Neuronal stem cell (in vitro differentiated cells): ENCODE results near the gene PPP1R7.
A peak's percentile ranks its signal among the peaks of the same experiment; 100 is the strongest.

Source experiments
- DNase-seq: peaks from one replicate; pipeline ENCODE4 v3.0.0-alpha.2; 2013; ENCODE audit warnings: low spot score
- H2AFZ ChIP-seq: one replicate; pipeline ENCODE4 v1.6.1; 2013; ENCODE audit warnings: mild to moderate bottlenecking, low read length, inconsistent platforms
- H2AK5ac ChIP-seq: 2 replicates; pipeline ENCODE4 v1.6.1; 2013; ENCODE audit warnings: low read depth, mild to moderate bottlenecking, inconsistent platforms, low read length, moderate library complexity, mixed read lengths
- H2BK120ac ChIP-seq: 2 replicates; pipeline ENCODE4 v1.6.1; 2013; ENCODE audit warnings: low read depth, mild to moderate bottlenecking, inconsistent platforms, low read length, moderate library complexity, mixed read lengths
- H2BK12ac ChIP-seq: one replicate; pipeline ENCODE4 v1.6.1; 2013; ENCODE audit warnings: low read length, inconsistent platforms
- H2BK15ac ChIP-seq: 2 replicates; pipeline ENCODE4 v1.6.1; 2013; ENCODE audit warnings: mild to moderate bottlenecking, low read length, inconsistent platforms, mixed read lengths
- H2BK5ac ChIP-seq: one replicate; pipeline ENCODE4 v1.6.1; 2013; ENCODE audit warnings: inconsistent platforms, mild to moderate bottlenecking, low read length, moderate library complexity
- H3K14ac ChIP-seq: one replicate; pipeline ENCODE4 v1.6.1; 2013; ENCODE audit warnings: low read length, inconsistent platforms
- H3K18ac ChIP-seq: 2 replicates; pipeline ENCODE4 v1.6.1; 2013; ENCODE audit warnings: low read length, inconsistent platforms
- H3K23ac ChIP-seq: 2 replicates; pipeline ENCODE4 v1.6.1; 2013; ENCODE audit warnings: low read depth, mild to moderate bottlenecking, mixed read lengths, low read length, inconsistent platforms; ENCODE audit not compliant: poor library complexity
- H3K27ac ChIP-seq: replicated peaks from 3 replicates; pipeline ENCODE4 v1.5.1; 2013; ENCODE audit warnings: low read length, inconsistent platforms
- H3K27me3 ChIP-seq, 3 experiments: 2 replicates each; pipeline ENCODE4 v1.6.1; 2013; ENCODE audit warnings: low read length in 3 of 3, mild to moderate bottlenecking in 2 of 3, inconsistent platforms in 1 of 3, low read depth in 1 of 3, mixed read lengths in 1 of 3, moderate library complexity in 1 of 3; ENCODE audit not compliant: control insufficient read depth in 3 of 3, insufficient read depth in 3 of 3
- H3K36me3 ChIP-seq, 2 donors: replicated peaks in 1 of 2; 2 replicates each; pipeline ENCODE4 v1.6.1; 2013; ENCODE audit warnings: low read length in 2 of 2; ENCODE audit not compliant: control insufficient read depth in 2 of 2, insufficient read depth in 2 of 2
- H3K4ac ChIP-seq: 2 replicates; pipeline ENCODE4 v1.6.1; 2013; ENCODE audit warnings: inconsistent platforms, mild to moderate bottlenecking, low read length, moderate library complexity
- H3K4me1 ChIP-seq, 2 donors: 1 replicate in 1 of 2; 2 replicates in 1 of 2; pipeline ENCODE4 v1.6.1; 2013; ENCODE audit warnings: low read length in 2 of 2, low read depth in 1 of 2; ENCODE audit not compliant: control insufficient read depth in 2 of 2, insufficient read depth in 1 of 2
- H3K4me2 ChIP-seq: one replicate; pipeline ENCODE4 v1.6.1; 2013; ENCODE audit warnings: mild to moderate bottlenecking, low read length, inconsistent platforms; ENCODE audit not compliant: insufficient read depth, poor library complexity, severe bottlenecking
- H3K4me3 ChIP-seq, 2 donors: 2 replicates each; pipeline ENCODE4 v1.5.1; 2013; ENCODE audit warnings: low read length in 2 of 2, mild to moderate bottlenecking in 2 of 2, inconsistent platforms in 1 of 2, moderate library complexity in 1 of 2
- H3K79me1 ChIP-seq: one replicate; pipeline ENCODE4 v1.6.1; 2013; ENCODE audit warnings: low read depth, mild to moderate bottlenecking, inconsistent platforms, low read length, moderate library complexity
- H3K9ac ChIP-seq: one replicate; pipeline ENCODE4 v1.6.1; 2013; ENCODE audit warnings: mild to moderate bottlenecking, low read depth, low read length, inconsistent platforms; ENCODE audit not compliant: poor library complexity
- H3K9me3 ChIP-seq, 2 donors: replicated peaks in 1 of 2; 2 replicates each; pipeline versions ENCODE3 to v1.6.1; 2013; ENCODE audit warnings: low read length in 2 of 2, mild to moderate bottlenecking in 2 of 2, inconsistent platforms in 1 of 2, low read depth in 1 of 2, mixed read lengths in 1 of 2, moderate library complexity in 1 of 2; ENCODE audit not compliant: control insufficient read depth in 2 of 2, insufficient read depth in 1 of 2
- H4K8ac ChIP-seq: one replicate; pipeline ENCODE4 v1.6.1; 2013; ENCODE audit warnings: low read depth, mild to moderate bottlenecking, inconsistent platforms, low read length, moderate library complexity
- H4K91ac ChIP-seq: one replicate; pipeline ENCODE4 v1.6.1; 2013; ENCODE audit warnings: low read length, low read depth, mild to moderate bottlenecking, inconsistent platforms; ENCODE audit not compliant: poor library complexity
- WGBS, 2 donors: extraction: QIAGEN DNeasy Blood & Tissue Kit; methylation state at CpG; one replicate each; pipeline ENCODE4 v1.1.7; 2013; ENCODE audit warnings: missing lambda C conversion rate in 2 of 2, mixed read lengths in 1 of 2; ENCODE audit not compliant: insufficient read length in 2 of 2, insufficient replicate concordance in 1 of 2; ENCODE audit errors: extremely low coverage in 2 of 2; 5-methylcytosine and 5-hydroxymethylcytosine counted together

The PPP1R7 gene

GRCh38 chr2:241187918-241188234, 37.6 kb downstream of the PPP1R7 start:
- H3K23ac ChIP-seq, result no peak overlapping the region
- no CpG with 5 or more reads among the region's 4 CpGs for WGBS, 2 donors
- H2AK5ac ChIP-seq, result no peak overlapping the region
- H3K9ac ChIP-seq, result no peak overlapping the region
- H3K4ac ChIP-seq, result no peak overlapping the region
- H3K27me3 ChIP-seq, result no peaks in the 10 kb centered on the region
- DNase-seq, result no peak
- no peak overlapping the region for H3K4me3 ChIP-seq
- peaks cover 6 to 15% of the 10 kb centered on the region in 2 donors for H3K4me1 ChIP-seq
- no peak overlapping the region for H2BK12ac ChIP-seq
- H3K27ac ChIP-seq, result peak overlapping the region; percentile 1
- H3K18ac ChIP-seq, result peak overlapping the region; percentile 94
- no peak overlapping the region for H3K4me2 ChIP-seq
- H4K91ac ChIP-seq, result no peak overlapping the region
- peak overlapping the region; percentile 6 for H2BK15ac ChIP-seq
- no peaks in the 10 kb centered on the region for H3K9me3 ChIP-seq
- H2BK5ac ChIP-seq, result no peak overlapping the region
- no peak overlapping the region for H2BK120ac ChIP-seq
- peak overlapping the region; percentile 47 for H3K14ac ChIP-seq
- peaks cover 4% of the 10 kb centered on the region for H3K79me1 ChIP-seq
- H3K36me3 ChIP-seq, result peaks cover 3 to 9% of the 10 kb centered on the region in 2 donors
- H2AFZ ChIP-seq, result peak overlapping the region; percentile 65
- H4K8ac ChIP-seq, result no peak overlapping the region

GRCh38 chr2:241188361-241189092, 38.3 kb downstream of the PPP1R7 start, which contains the start of gene ANO7:
ANO7 (plus strand) TSS chr2:241188677; CDS start chr2:241190064, 1,387 bp downstream.
- Histone ChIP-seq H3K4me2 (no peak within 1 kb of the TSS), H2BK12ac (peak within 1 kb of the TSS; percentile 86), H3K27ac (peak within 1 kb of the TSS; percentile 1), H3K9me3 (no peaks in the 10 kb centered on the region), H3K79me1 (peaks cover 4% of the 10 kb centered on the region), H3K4ac (no peak within 1 kb of the TSS), H3K23ac (peak within 1 kb of the TSS; percentile 85), H2BK15ac (peak within 1 kb of the TSS; percentile 85), H3K14ac (peak within 1 kb of the TSS; percentile 47), H4K8ac (peak within 1 kb of the TSS; percentile 92), H3K18ac (peak within 1 kb of the TSS; percentile 94), H3K27me3 (no peaks in the 10 kb centered on the region), H2AFZ (peak within 1 kb of the TSS; percentile 65), H3K9ac (no peak within 1 kb of the TSS), H3K4me1 (peaks cover 6 to 15% of the 10 kb centered on the region in 2 donors), H3K4me3 (no peak within 1 kb of the TSS), H2AK5ac (peak within 1 kb of the TSS; percentile 81), H3K36me3 (peaks cover 0 to 2% of the 10 kb centered on the region in 2 donors), H2BK120ac (no peak within 1 kb of the TSS), H2BK5ac (peak within 1 kb of the TSS; percentile 90), H4K91ac (peak within 1 kb of the TSS; percentile 38)
- WGBS, 2 donors, result no CpG with 5 or more reads among the region's 21 CpGs
- no peak for DNase-seq

GRCh38 chr2:241189093-241189855, 39.0 kb downstream of the PPP1R7 start:
- peaks cover 4% of the 10 kb centered on the region for H3K79me1 ChIP-seq
- DNase-seq, result no peak
- peak overlapping the region; percentile 81 for H2AK5ac ChIP-seq
- peak overlapping the region; percentile 90 for H2BK5ac ChIP-seq
- no CpG with 5 or more reads among the region's 32 CpGs for WGBS, 2 donors
- no peak overlapping the region for H3K23ac ChIP-seq
- no peaks in the 10 kb centered on the region for H3K36me3 ChIP-seq
- no peak overlapping the region for H2BK12ac ChIP-seq
- H3K14ac ChIP-seq, result peak overlapping the region; percentile 47
- no peaks in the 10 kb centered on the region for H3K27me3 ChIP-seq
- H2BK120ac ChIP-seq, result no peak overlapping the region
- H3K4me2 ChIP-seq, result no peak overlapping the region
- peak overlapping the region; percentile 94 for H3K18ac ChIP-seq
- no peak overlapping the region for H3K27ac ChIP-seq
- no peak overlapping the region for H3K4me3 ChIP-seq
- peaks cover 6 to 15% of the 10 kb centered on the region in 2 donors for H3K4me1 ChIP-seq
- no peak overlapping the region for H3K4ac ChIP-seq
- H3K9ac ChIP-seq, result no peak overlapping the region
- H4K91ac ChIP-seq, result peak overlapping the region; percentile 38
- no peak overlapping the region for H2AFZ ChIP-seq
- no peaks in the 10 kb centered on the region for H3K9me3 ChIP-seq
- H2BK15ac ChIP-seq, result peak overlapping the region; percentile 85
- H4K8ac ChIP-seq, result peak overlapping the region; percentile 48

- DNase-seq, result no peak
- H3K9me3 ChIP-seq, result no peaks in the 10 kb centered on the region
- no peaks in the 10 kb centered on the region for H3K36me3 ChIP-seq
- H3K4ac ChIP-seq, result no peak overlapping the region
- H2BK15ac ChIP-seq, result peak overlapping the region; percentile 85
- H3K9ac ChIP-seq, result no peak overlapping the region
- no peak overlapping the region for H3K27ac ChIP-seq
- peak overlapping the region; percentile 81 for H2AK5ac ChIP-seq
- H3K14ac ChIP-seq, result peak overlapping the region; percentile 21
- H2BK120ac ChIP-seq, result no peak overlapping the region
- H3K4me2 ChIP-seq, result no peak overlapping the region
- peak overlapping the region; percentile 64 for H3K18ac ChIP-seq
- peak overlapping the region; percentile 53 for H2BK5ac ChIP-seq
- no peak overlapping the region for H4K8ac ChIP-seq
- whole genome bisulfite sequencing, 2 donors, result no CpG with 5 or more reads among the region's 15 CpGs
- peaks cover 6 to 15% of the 10 kb centered on the region in 2 donors for H3K4me1 ChIP-seq
- peaks cover 4% of the 10 kb centered on the region for H3K79me1 ChIP-seq
- H3K4me3 ChIP-seq, result no peak overlapping the region
- H2BK12ac ChIP-seq, result no peak overlapping the region
- H4K91ac ChIP-seq, result peak overlapping the region; percentile 38
- H2AFZ ChIP-seq, result no peak overlapping the region
- peaks cover 0 to 2% (median 0%) of the 10 kb centered on the region in 3 experiments for H3K27me3 ChIP-seq
- peak overlapping the region; percentile 43 for H3K23ac ChIP-seq
These were observed 39.6 kb downstream of the PPP1R7 start for GRCh38 chr2:241189856-241190201.
